Liver (tissue), 9 donors: ENCODE results near the gene PDLIM1. TPM values are rescaled to one million over a fixed set of nuclear protein-coding genes. Genes with fewer than 3 reads are reported as not detected.

Experiments used
- DNase-seq: peaks from one replicate; pipeline ENCODE4 v3.0.0-alpha.2; 2017; ENCODE audit warnings: low spot score
- H3K27ac ChIP-seq, 2 donors: one replicate each; pipeline ENCODE4 v1.7.0; 2013; ENCODE audit warnings: inconsistent platforms in 2 of 2, low read length in 2 of 2, control low read depth in 1 of 2, low read depth in 1 of 2, mild to moderate bottlenecking in 1 of 2
- H3K27me3 ChIP-seq, 4 donors: one replicate each; pipeline versions ENCODE4 v1.6.1 to v1.7.0; 2013; ENCODE audit warnings: low read length in 3 of 4, inconsistent platforms in 1 of 4, mild to moderate bottlenecking in 1 of 4, moderate library complexity in 1 of 4; ENCODE audit not compliant: control insufficient read depth in 4 of 4, insufficient read depth in 4 of 4
- H3K36me3 ChIP-seq, 4 donors: one replicate each; pipeline versions ENCODE4 v1.6.1 to v1.7.0; 2013; ENCODE audit warnings: low read length in 3 of 4, mild to moderate bottlenecking in 3 of 4, low read depth in 1 of 4, moderate library complexity in 1 of 4; ENCODE audit not compliant: control insufficient read depth in 4 of 4, insufficient read depth in 3 of 4
- H3K4me1 ChIP-seq, 4 donors: one replicate each; pipeline versions ENCODE4 v1.6.1 to v1.7.0; 2013; ENCODE audit warnings: low read length in 3 of 4, mild to moderate bottlenecking in 3 of 4, moderate library complexity in 1 of 4; ENCODE audit not compliant: control insufficient read depth in 4 of 4, insufficient read depth in 4 of 4
- H3K4me3 ChIP-seq, 3 donors: one replicate each; pipeline versions ENCODE4 v1.6.1 to v1.7.0; 2013; ENCODE audit warnings: low read length in 3 of 3, control low read depth in 1 of 3, low read depth in 1 of 3, mild to moderate bottlenecking in 1 of 3
- H3K9ac ChIP-seq, 2 donors: one replicate each; pipeline ENCODE4 v1.7.0; 2013; ENCODE audit warnings: low read length in 2 of 2, mild to moderate bottlenecking in 2 of 2, moderate library complexity in 2 of 2, control low read depth in 1 of 2, low read depth in 1 of 2
- H3K9me3 ChIP-seq, 4 donors: one replicate each; pipeline versions ENCODE4 v1.6.1 to v1.7.0; 2013; ENCODE audit warnings: low read length in 3 of 4; ENCODE audit not compliant: control insufficient read depth in 4 of 4
- ATF3 ChIP-seq: IDR thresholded peaks from 2 replicates; pipeline ENCODE4 v1.6.1; 2016; ENCODE audit warnings: antibody characterized with exemption
- CTCF ChIP-seq: fragments of 150-350 bp; IDR thresholded peaks from 2 replicates; pipeline ENCODE4 v1.5.1; 2017; ENCODE audit warnings: improper control_type of control experiment, low read depth, low read length; ENCODE audit not compliant: missing input control
- EGR1 ChIP-seq, 2 donors: IDR thresholded peaks; 2 replicates each; pipeline ENCODE4 v1.6.1; 2016 to 2018; ENCODE audit warnings: antibody characterized with exemption in 2 of 2, low read depth in 2 of 2
- FOXA1 ChIP-seq: IDR thresholded peaks from 2 replicates; pipeline ENCODE4 v1.6.1; 2016; ENCODE audit warnings: antibody characterized with exemption
- FOXA2 ChIP-seq: IDR thresholded peaks from 2 replicates; pipeline ENCODE4 v1.6.1; 2016; ENCODE audit warnings: antibody characterized with exemption
- GABPA ChIP-seq, 2 donors: IDR thresholded peaks in 1 of 2; conservative IDR thresholded peaks in 1 of 2; 2 replicates each; pipeline ENCODE4 v1.6.1; 2016; ENCODE audit warnings: antibody characterized with exemption in 2 of 2, mild to moderate bottlenecking in 1 of 2, moderate library complexity in 1 of 2
- HNF4A ChIP-seq, 2 donors: conservative IDR thresholded peaks; 2 replicates each; pipeline ENCODE4 v1.6.1; 2016; ENCODE audit warnings: antibody characterized with exemption in 2 of 2, mild to moderate bottlenecking in 2 of 2
- HNF4G ChIP-seq: IDR thresholded peaks from 2 replicates; pipeline ENCODE4 v1.6.1; 2016; ENCODE audit warnings: antibody characterized with exemption
- JUND ChIP-seq, 2 donors: IDR thresholded peaks; 2 replicates each; pipeline ENCODE4 v1.6.1; 2016; ENCODE audit warnings: antibody characterized with exemption in 2 of 2
- MAX ChIP-seq: IDR thresholded peaks from 2 replicates; pipeline ENCODE4 v1.6.1; 2016; ENCODE audit warnings: antibody characterized with exemption
- RAD21 ChIP-seq, 2 donors: IDR thresholded peaks; 2 replicates each; pipeline ENCODE4 v1.6.1; 2016; ENCODE audit warnings: antibody characterized with exemption in 2 of 2, mild to moderate bottlenecking in 2 of 2
- REST ChIP-seq: IDR thresholded peaks from 2 replicates; pipeline ENCODE4 v1.6.1; 2016; ENCODE audit warnings: antibody characterized with exemption, mild to moderate bottlenecking
- RXRA ChIP-seq, 2 donors: IDR thresholded peaks; 2 replicates each; pipeline ENCODE4 v1.6.1; 2017 to 2018; ENCODE audit warnings: antibody characterized with exemption in 2 of 2, mild to moderate bottlenecking in 1 of 2
- SP1 ChIP-seq: IDR thresholded peaks from 2 replicates; pipeline ENCODE4 v1.6.1; 2018; ENCODE audit warnings: antibody characterized with exemption, mild to moderate bottlenecking
- TAF1 ChIP-seq: conservative IDR thresholded peaks from 2 replicates; pipeline ENCODE4 v1.6.1; 2016; ENCODE audit warnings: antibody characterized with exemption, mild to moderate bottlenecking
- YY1 ChIP-seq: IDR thresholded peaks from 2 replicates; pipeline ENCODE4 v1.6.1; 2016; ENCODE audit warnings: antibody characterized with exemption, mild to moderate bottlenecking
- ZBTB33 ChIP-seq: IDR thresholded peaks from 2 replicates; pipeline ENCODE4 v1.6.1; 2016; ENCODE audit warnings: antibody characterized with exemption
- WGBS: extraction: QIAGEN DNeasy Blood & Tissue Kit; methylation state at CpG from one replicate; pipeline ENCODE4 v1.1.7; 2013; 5-methylcytosine and 5-hydroxymethylcytosine counted together
- polyA plus RNA-seq, 2 donors: library from polyadenylated mRNA; stranded (reverse) in 1 of 2; unstranded in 1 of 2; fragments of 200-250 nt in 1 of 2; fragments of >200 nt in 1 of 2; fragmentation: Nextera tagmentation in 1 of 2; extraction: Ambion mirVana in 1 of 2; gene quantifications; one replicate each; pipeline versions ENCODE4 v1.2.1 to v1.2.3, GENCODE V29; 2013 to 2015
- total RNA-seq, 2 donors: library from RNA; depleted of rRNA; stranded (reverse); fragments of >200 nt; gene quantifications; one replicate each; pipeline ENCODE4 v1.2.3, GENCODE V29; 2014
- donor health status: healthy.
- donor health status: healthy.
- donor health status: healthy.
- donor health status: healthy.
- donor health status: healthy.

Gene PDLIM1
- total and polyA plus RNA-seq, 4 donors = 16.8 to 73.4 (median 44.5) TPM

GRCh38 chr10:95225136-95225535, 65.7 kb downstream of the PDLIM1 start:
- H3K4me1 ChIP-seq = no peaks in the 10 kb centered on the region
- TF ChIP-seq EGR1 (IDR thresholded peaks at IDR 0.05; ENCODE audit: low read depth in 2 of 2) (no peak), ATF3 (no peak), SP1 (no peak), JUND (IDR thresholded peaks at IDR 0.05) (no peak), GABPA (IDR thresholded peaks at IDR 0.05 in 1 of 2, conservative IDR thresholded peaks at IDR 0.05 in 1 of 2) (no peak), YY1 (no peak), HNF4G (no peak), FOXA1 (no peak), MAX (no peak), HNF4A (conservative IDR thresholded peaks at IDR 0.05) (no peak), CTCF (no peak), FOXA2 (no peak), RXRA (IDR thresholded peaks at IDR 0.05) (no peak)
- H3K9me3 ChIP-seq = no peaks in the 10 kb centered on the region
- no peak overlapping the region for H3K4me3 ChIP-seq
- no peaks in the 10 kb centered on the region for H3K27me3 ChIP-seq
- H3K36me3 ChIP-seq = no peaks in the 10 kb centered on the region
- DNase-seq = no peak
- H3K9ac ChIP-seq = no peak overlapping the region
- 70% methylated on average over 2 of the region's 2 CpGs for WGBS
- no peak overlapping the region for H3K27ac ChIP-seq

- Histone ChIP-seq H3K27ac (no peak overlapping the region), H3K9me3 (no peaks in the 10 kb centered on the region), H3K9ac (no peak overlapping the region), H3K4me3 (no peak overlapping the region), H3K27me3 (no peaks in the 10 kb centered on the region), H3K4me1 (no peaks in the 10 kb centered on the region), H3K36me3 (no peaks in the 10 kb centered on the region)
- no peak for TF ChIP-seq YY1
- TF ChIP-seq FOXA1 = no peak
- TF ChIP-seq GABPA (IDR thresholded peaks at IDR 0.05 in 1 of 2, conservative IDR thresholded peaks at IDR 0.05 in 1 of 2) = no peak
- no peak for TF ChIP-seq EGR1 (IDR thresholded peaks at IDR 0.05; ENCODE audit: low read depth in 2 of 2)
- TF ChIP-seq CTCF = no peak
- TF ChIP-seq HNF4G = no peak
- TF ChIP-seq ATF3 = no peak
- no peak for TF ChIP-seq RAD21 (IDR thresholded peaks at IDR 0.05)
- no peak for TF ChIP-seq FOXA2
- TF ChIP-seq TAF1 = no peak
- no peak for TF ChIP-seq SP1
- no peak for TF ChIP-seq REST
- no peak for TF ChIP-seq ZBTB33
- TF ChIP-seq MAX = no peak
- TF ChIP-seq HNF4A (conservative IDR thresholded peaks at IDR 0.05) = no peak
- WGBS = 87% methylated on average over 5 of the region's 5 CpGs
- DNase-seq = no peak
Measured at GRCh38 chr10:95221124-95221523, 69.7 kb downstream of the PDLIM1 start.
